GM12874 (cell line): ENCODE measurements around the gene TCHP.

Source experiments
- TF ChIP-seq, protein P1 (sequence below): IDR thresholded peaks from 2 replicates; pipeline ENCODE4 v1.5.1; 2011; ENCODE audit warnings: low read depth, mild to moderate bottlenecking, control low read depth, low read length, moderate library complexity; ENCODE audit not compliant: insufficient read depth

Gene TCHP

DNA sequence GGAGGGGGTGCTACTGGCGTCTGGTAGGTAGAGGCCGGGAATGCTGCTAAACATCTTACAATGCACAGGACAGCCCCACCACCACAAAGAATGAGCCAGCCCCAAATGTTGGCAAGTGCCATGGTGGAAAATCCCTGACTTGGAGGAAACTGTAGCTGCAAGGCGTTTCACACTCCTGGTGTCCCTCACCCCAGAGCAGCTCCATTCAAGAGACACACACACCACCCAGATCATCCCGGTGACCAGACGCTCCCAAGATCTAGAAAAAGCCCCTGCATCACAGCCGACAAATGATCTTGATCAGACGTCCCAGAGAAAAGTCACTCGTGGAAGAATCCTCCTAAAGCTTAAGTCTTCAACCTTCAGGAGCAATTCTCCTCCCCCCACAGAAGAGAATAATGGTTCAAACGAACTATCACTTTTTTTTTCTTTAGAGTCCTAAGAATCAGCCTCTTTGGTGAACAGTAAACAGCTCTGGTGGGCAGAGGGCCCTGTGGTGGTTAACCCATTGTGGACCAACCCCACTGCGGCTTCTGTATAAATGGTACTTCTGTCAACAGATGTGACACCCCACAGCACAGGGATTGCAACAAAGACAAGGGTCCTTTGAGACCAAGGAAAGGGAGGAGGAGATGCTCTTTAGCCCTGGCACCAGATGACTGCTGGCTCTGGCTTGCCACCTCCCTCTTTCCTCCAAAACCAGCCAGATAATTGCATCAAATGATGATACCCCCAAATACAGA lies 22.4 kb upstream of the TCHP start:
- TF ChIP-seq, protein P1, sequence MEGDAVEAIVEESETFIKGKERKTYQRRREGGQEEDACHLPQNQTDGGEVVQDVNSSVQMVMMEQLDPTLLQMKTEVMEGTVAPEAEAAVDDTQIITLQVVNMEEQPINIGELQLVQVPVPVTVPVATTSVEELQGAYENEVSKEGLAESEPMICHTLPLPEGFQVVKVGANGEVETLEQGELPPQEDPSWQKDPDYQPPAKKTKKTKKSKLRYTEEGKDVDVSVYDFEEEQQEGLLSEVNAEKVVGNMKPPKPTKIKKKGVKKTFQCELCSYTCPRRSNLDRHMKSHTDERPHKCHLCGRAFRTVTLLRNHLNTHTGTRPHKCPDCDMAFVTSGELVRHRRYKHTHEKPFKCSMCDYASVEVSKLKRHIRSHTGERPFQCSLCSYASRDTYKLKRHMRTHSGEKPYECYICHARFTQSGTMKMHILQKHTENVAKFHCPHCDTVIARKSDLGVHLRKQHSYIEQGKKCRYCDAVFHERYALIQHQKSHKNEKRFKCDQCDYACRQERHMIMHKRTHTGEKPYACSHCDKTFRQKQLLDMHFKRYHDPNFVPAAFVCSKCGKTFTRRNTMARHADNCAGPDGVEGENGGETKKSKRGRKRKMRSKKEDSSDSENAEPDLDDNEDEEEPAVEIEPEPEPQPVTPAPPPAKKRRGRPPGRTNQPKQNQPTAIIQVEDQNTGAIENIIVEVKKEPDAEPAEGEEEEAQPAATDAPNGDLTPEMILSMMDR = no peak

- TF ChIP-seq, protein P1 = no peak
Observed at GRCh38 chr12:109878247-109878625, 21.8 kb upstream of the TCHP start.

- TF ChIP-seq, protein P1 = no peak
Observed at GRCh38 chr12:109878749-109879148, 21.3 kb upstream of the TCHP start.

GRCh38 chr12:109879351-109880042 lies 20.6 kb upstream of the TCHP start:
- TF ChIP-seq, protein P1 = no peak

- TF ChIP-seq, protein P1 = peak; percentile 71
Observed at GRCh38 chr12:109880043-109880931, 19.8 kb upstream of the TCHP start, which contains the start of gene GLTP. Gene GLTP, minus strand, starts transcription at chr12:109880541. Its CDS starts 167 bp downstream, at chr12:109880374.

GRCh38 chr12:109880938-109881337 lies 19.1 kb upstream of the TCHP start:
- TF ChIP-seq, protein P1 = no peak

DNA sequence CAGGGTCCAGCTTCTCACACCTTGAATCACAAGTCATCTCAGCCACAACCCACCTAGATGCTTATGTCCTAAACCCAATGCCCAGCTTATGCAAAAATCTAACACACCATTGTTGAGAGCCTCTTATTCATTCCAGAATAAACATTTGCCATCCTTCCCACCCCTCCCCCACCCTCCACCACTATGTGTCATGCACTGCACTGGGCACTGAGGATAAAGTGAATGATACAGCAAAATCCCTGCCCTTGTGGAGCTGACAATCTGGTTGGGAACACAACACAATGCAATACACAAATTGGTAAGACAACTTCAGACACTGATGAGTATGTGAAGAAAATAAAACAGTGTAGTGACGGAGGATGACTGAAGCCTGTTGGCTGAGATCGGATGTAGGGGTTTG lies 18.3 kb upstream of the TCHP start:
- TF ChIP-seq, protein P1 = no peak
